GM12878 (cell line): ENCODE measurements around the gene AP2S1. TPM values are rescaled to one million over a fixed set of nuclear protein-coding genes. Genes with fewer than 3 reads are reported as not detected.

Experiments
- ASH2L ChIP-seq: fragments of 300-600, 200-600 bp; sonication (generic); IDR thresholded peaks from 2 replicates; pipeline ENCODE4 v1.6.1; 2017; ENCODE audit warnings: low read depth, mild to moderate bottlenecking, borderline replicate concordance
- BACH1 ChIP-seq: fragments of 450-650 bp; IDR thresholded peaks from 2 replicates; pipeline ENCODE4 v1.6.1; 2017; ENCODE audit warnings: mild to moderate bottlenecking, borderline replicate concordance
- CBFB ChIP-seq: IDR thresholded peaks from 2 replicates; pipeline ENCODE4 v1.6.1; 2016; ENCODE audit warnings: antibody characterized with exemption, low read depth
- CBX5 ChIP-seq: sonication (generic); IDR thresholded peaks from 2 replicates; pipeline ENCODE4 v1.6.1; 2016; ENCODE audit warnings: low read depth, moderate library complexity, mild to moderate bottlenecking, inconsistent platforms
- CHD1 ChIP-seq: IDR thresholded peaks from 2 replicates; pipeline ENCODE4 v1.6.1; 2012; ENCODE audit warnings: low read depth, low read length, improper control_type of control experiment
- CHD2 ChIP-seq: IDR thresholded peaks from 2 replicates; pipeline ENCODE4 v1.6.1; 2011; ENCODE audit warnings: low read depth, low read length, improper control_type of control experiment, borderline replicate concordance
- EED ChIP-seq: sonication (generic); IDR thresholded peaks from 2 replicates; pipeline ENCODE4 v1.6.1; 2016; ENCODE audit warnings: antibody characterized with exemption, low read depth
- EP300 ChIP-seq, 2 experiments: fragments of 150-350 bp in 1 of 2; IDR thresholded peaks; 2 replicates each; pipeline ENCODE4 v1.6.1; 2011 to 2012; ENCODE audit warnings: low read depth in 2 of 2, low read length in 2 of 2, borderline replicate concordance in 1 of 2, improper control_type of control experiment in 1 of 2, inconsistent platforms in 1 of 2; ENCODE audit not compliant: control insufficient read depth in 1 of 2
- FOXK2 ChIP-seq: fragments of 450-650 bp; IDR thresholded peaks from 2 replicates; pipeline ENCODE4 v1.6.1; 2017; ENCODE audit warnings: mild to moderate bottlenecking, moderate library complexity
- HDGF ChIP-seq: fragments of 450-650 bp; IDR thresholded peaks from 2 replicates; pipeline ENCODE4 v1.6.1; 2016; ENCODE audit warnings: antibody characterized with exemption
- IRF3 ChIP-seq: fragments of 450-650 bp; IDR thresholded peaks from 2 replicates; pipeline ENCODE4 v1.6.1; 2014; ENCODE audit warnings: mild to moderate bottlenecking
- MAX ChIP-seq: IDR thresholded peaks from 2 replicates; pipeline ENCODE4 v1.6.1; 2012; ENCODE audit warnings: low read depth, low read length, improper control_type of control experiment
- NFIC ChIP-seq: IDR thresholded peaks from 2 replicates; pipeline ENCODE4 v1.6.1; 2012; ENCODE audit warnings: low read depth, mild to moderate bottlenecking, inconsistent platforms, low read length, moderate library complexity
- PML ChIP-seq: IDR thresholded peaks from 2 replicates; pipeline ENCODE4 v1.6.1; 2012; ENCODE audit warnings: low read length, inconsistent platforms
- POU2F2 ChIP-seq: IDR thresholded peaks from 3 replicates; pipeline ENCODE4 v1.6.1; 2011; ENCODE audit warnings: low read depth, mild to moderate bottlenecking, low read length, borderline replicate concordance
- RAD21 ChIP-seq: IDR thresholded peaks from 2 replicates; pipeline ENCODE4 v1.6.1; 2011; ENCODE audit warnings: mild to moderate bottlenecking, low read depth, low read length, moderate library complexity; ENCODE audit not compliant: insufficient read depth
- RB1 ChIP-seq: fragments of 450-650 bp; formaldehyde crosslinking; IDR thresholded peaks from 2 replicates; pipeline ENCODE4 v1.6.1; 2017; ENCODE audit warnings: mild to moderate bottlenecking, borderline replicate concordance
- SIN3A ChIP-seq: IDR thresholded peaks from 2 replicates; pipeline ENCODE4 v1.6.1; 2012; ENCODE audit warnings: low read depth, low read length, improper control_type of control experiment
- SMAD5 ChIP-seq: IDR thresholded peaks from 2 replicates; pipeline ENCODE4 v1.6.1; 2016; ENCODE audit warnings: antibody characterized with exemption, low read depth
- TCF3 ChIP-seq: IDR thresholded peaks from 2 replicates; pipeline ENCODE4 v1.6.1; 2012; ENCODE audit warnings: low read depth, mild to moderate bottlenecking, low read length, borderline replicate concordance; ENCODE audit not compliant: insufficient read depth
- polyA plus RNA-seq, 11 experiments: library from polyadenylated mRNA; depleted of rRNA in 4 of 11; unstranded in 6 of 11; stranded (reverse) in 5 of 11; fragments of >200 nt; fragmentation: Nextera tagmentation in 4 of 11; fragmentation: Illumina TruSeq in 1 of 11; extraction: Ambion mirVana in 4 of 11; extraction: Trizol in 1 of 11; gene quantifications; 1 replicate in 1 of 11; 2 replicates in 10 of 11; pipeline versions ENCODE4 v1.2.1 to v1.2.3, GENCODE V29; 2011 to 2016; ENCODE audit warnings: inconsistent platforms in 2 of 11, missing spikeins in 2 of 11, low read depth in 1 of 11
- small RNA-seq: library from RNA; depleted of rRNA; stranded (forward); fragments of <200 nt; gene quantifications from one replicate; pipeline ENCODE3, GENCODE V24; 2014
- total RNA-seq, 4 experiments: library from RNA; depleted of rRNA in 3 of 4; stranded (reverse); fragments of >200 nt in 3 of 4; fragmentation: Illumina TruSeq in 1 of 4; extraction: Trizol in 1 of 4; gene quantifications; 2 replicates each; pipeline versions ENCODE4 v1.2.1 to v1.2.3, GENCODE V29; 2013 to 2021

The AP2S1 gene
- total and polyA plus RNA-seq, 10 of the 15 experiments (the other 5 are each of a cell fraction or from before 2014, with no cell fraction given), result 10.8 to 239 (median 104) TPM

- TF ChIP-seq CBX5 (no peak), FOXK2 (no peak), NFIC (no peak), CBFB (peak; percentile 98), CHD1 (no peak), RB1 (peak; percentile 87; the same call in 1 of the 2 replicates), SIN3A (peak; percentile 94), IRF3 (no peak), POU2F2 (peak; percentile 97), ASH2L (no peak), TCF3 (peak; percentile 91; the same call in 1 of the 2 replicates), HDGF (peak; percentile 50; the same call in 1 of the 2 replicates), PML (peak; percentile 99), MAX (peak; percentile 97), CHD2 (peak; percentile 45; the same call in 1 of the 2 replicates), EED (peak; percentile 54; the same call in 1 of the 2 replicates), RAD21 (no peak), BACH1 (peak; percentile 46; the same call in 1 of the 2 replicates), EP300 (IDR thresholded peaks at IDR 0.05; ENCODE audit: borderline replicate concordance in 1 of 2, control insufficient read depth in 1 of 2, low read depth in 2 of 2, low read length in 2 of 2) (no peak), SMAD5 (peak; percentile 97)
Observed at GRCh38 chr19:46788262-46788967, 62.2 kb downstream of the AP2S1 start, which contains the start of gene SLC1A5 (continued).

Small RNA genes lying within 50 kb of the gene (small RNA-seq; reads per million reads assigned to genes)
- gene AC008622.3 (not detected), gene HNRNPMP2 (not detected)

Other genes with a start within 250 kb of the AP2S1 start
Only the 7 nearest of the 11 such genes appear.
- 0.27 and 0.62 TPM in 2 replicates for gene DACT3, start 189.7 kb downstream of the AP2S1 start, total RNA-seq (2014; rRNA removed)
- gene DACT3, start 189.7 kb downstream of the AP2S1 start, total RNA-seq (2014; rRNA removed; fragmentation: Illumina TruSeq; extraction: Trizol), result 0.23 and 0.27 TPM in 2 replicates
- 0.64 and 0.74 TPM in 2 replicates for gene DACT3, start 189.7 kb downstream of the AP2S1 start, total RNA-seq (2021)
- gene DACT3, start 189.7 kb downstream of the AP2S1 start, polyA plus RNA-seq (2011; rRNA removed), result 2.4 and 2.5 TPM in 2 replicates
- 0.35 and 0.76 TPM in 2 replicates for gene DACT3, start 189.7 kb downstream of the AP2S1 start, polyA plus RNA-seq (2014; fragmentation: Illumina TruSeq; extraction: Trizol)
- under 1 TPM; 0.11 to 0.16 TPM for gene DACT3, start 189.7 kb downstream of the AP2S1 start, polyA plus RNA-seq (2014; fragmentation: Nextera tagmentation; extraction: Ambion mirVana)
- gene DACT3, start 189.7 kb downstream of the AP2S1 start, polyA plus RNA-seq (2014; rRNA removed), result 0.46 and 0.47 TPM in 2 replicates
- gene DACT3, start 189.7 kb downstream of the AP2S1 start, polyA plus RNA-seq (2016; fragmentation: Nextera tagmentation; extraction: Ambion mirVana), result under 1 TPM in 1 of 2 experiments, not detected in 1; 0.05 TPM
- 25.1 and 35.4 TPM in 2 replicates for gene PRKD2, start 133.7 kb downstream of the AP2S1 start, total RNA-seq (2014; rRNA removed)
- gene PRKD2, start 133.7 kb downstream of the AP2S1 start, total RNA-seq (2014; rRNA removed; fragmentation: Illumina TruSeq; extraction: Trizol), result 13.3 and 14.4 TPM in 2 replicates
- 88.9 and 98.8 TPM in 2 replicates for gene PRKD2, start 133.7 kb downstream of the AP2S1 start, total RNA-seq (2021)
- gene PRKD2, start 133.7 kb downstream of the AP2S1 start, polyA plus RNA-seq (2011; rRNA removed), result 7.7 and 12.6 TPM in 2 replicates
- 16.9 and 31.3 TPM in 2 replicates for gene PRKD2, start 133.7 kb downstream of the AP2S1 start, polyA plus RNA-seq (2014; fragmentation: Illumina TruSeq; extraction: Trizol)
- gene PRKD2, start 133.7 kb downstream of the AP2S1 start, polyA plus RNA-seq (2014; fragmentation: Nextera tagmentation; extraction: Ambion mirVana), result 10 to 100 TPM in 1 of 2 experiments, 1 to 10 TPM in 1; 2.3 to 11.8 TPM
- 34.4 and 45.7 TPM in 2 replicates for gene PRKD2, start 133.7 kb downstream of the AP2S1 start, polyA plus RNA-seq (2014; rRNA removed)
- gene PRKD2, start 133.7 kb downstream of the AP2S1 start, polyA plus RNA-seq (2016; fragmentation: Nextera tagmentation; extraction: Ambion mirVana), result 10 to 100 TPM; 44.6 to 50.7 TPM
- gene FKRP, start 104.8 kb downstream of the AP2S1 start, total RNA-seq (2014; rRNA removed), result 7.9 and 10.1 TPM in 2 replicates
- 5.8 and 6.9 TPM in 2 replicates for gene FKRP, start 104.8 kb downstream of the AP2S1 start, total RNA-seq (2014; rRNA removed; fragmentation: Illumina TruSeq; extraction: Trizol)
- gene FKRP, start 104.8 kb downstream of the AP2S1 start, total RNA-seq (2021), result 13.0 and 13.3 TPM in 2 replicates
- 3.3 and 4.2 TPM in 2 replicates for gene FKRP, start 104.8 kb downstream of the AP2S1 start, polyA plus RNA-seq (2011; rRNA removed)
- 8.0 and 8.7 TPM in 2 replicates for gene FKRP, start 104.8 kb downstream of the AP2S1 start, polyA plus RNA-seq (2014; fragmentation: Illumina TruSeq; extraction: Trizol)
- gene FKRP, start 104.8 kb downstream of the AP2S1 start, polyA plus RNA-seq (2014; fragmentation: Nextera tagmentation; extraction: Ambion mirVana), result 1 to 10 TPM; 1.3 to 1.8 TPM
- gene FKRP, start 104.8 kb downstream of the AP2S1 start, polyA plus RNA-seq (2014; rRNA removed), result 14.1 and 14.2 TPM in 2 replicates
- 1 to 10 TPM; 6.7 to 8.8 TPM for gene FKRP, start 104.8 kb downstream of the AP2S1 start, polyA plus RNA-seq (2016; fragmentation: Nextera tagmentation; extraction: Ambion mirVana)
- 51.1 and 54.8 TPM in 2 replicates for gene STRN4, start 104.4 kb downstream of the AP2S1 start, total RNA-seq (2014; rRNA removed)
- 17.5 and 18.9 TPM in 2 replicates for gene STRN4, start 104.4 kb downstream of the AP2S1 start, total RNA-seq (2014; rRNA removed; fragmentation: Illumina TruSeq; extraction: Trizol)
- 55.0 and 56.1 TPM in 2 replicates for gene STRN4, start 104.4 kb downstream of the AP2S1 start, total RNA-seq (2021)
- 19.7 and 26.1 TPM in 2 replicates for gene STRN4, start 104.4 kb downstream of the AP2S1 start, polyA plus RNA-seq (2011; rRNA removed)
- 4.5 and 16.0 TPM in 2 replicates for gene STRN4, start 104.4 kb downstream of the AP2S1 start, polyA plus RNA-seq (2014; fragmentation: Illumina TruSeq; extraction: Trizol)
- gene STRN4, start 104.4 kb downstream of the AP2S1 start, polyA plus RNA-seq (2014; fragmentation: Nextera tagmentation; extraction: Ambion mirVana), result 1 to 10 TPM in 1 of 2 experiments, under 1 TPM in 1; 0.42 to 1.6 TPM
- 62.8 and 65.4 TPM in 2 replicates for gene STRN4, start 104.4 kb downstream of the AP2S1 start, polyA plus RNA-seq (2014; rRNA removed)
- gene STRN4, start 104.4 kb downstream of the AP2S1 start, polyA plus RNA-seq (2016; fragmentation: Nextera tagmentation; extraction: Ambion mirVana), result 10 to 100 TPM in 1 of 2 experiments, 1 to 10 TPM in 1; 6.6 to 27.9 TPM
- 73.7 and 76.6 TPM in 2 replicates for gene SLC1A5, start 62.3 kb downstream of the AP2S1 start, total RNA-seq (2014; rRNA removed)
- 35.8 and 36.2 TPM in 2 replicates for gene SLC1A5, start 62.3 kb downstream of the AP2S1 start, total RNA-seq (2014; rRNA removed; fragmentation: Illumina TruSeq; extraction: Trizol)
- gene SLC1A5, start 62.3 kb downstream of the AP2S1 start, total RNA-seq (2021), result 109 and 112 TPM in 2 replicates
- gene SLC1A5, start 62.3 kb downstream of the AP2S1 start, polyA plus RNA-seq (2011; rRNA removed), result 22.1 and 60.9 TPM in 2 replicates
- 29.2 and 53.2 TPM in 2 replicates for gene SLC1A5, start 62.3 kb downstream of the AP2S1 start, polyA plus RNA-seq (2014; fragmentation: Illumina TruSeq; extraction: Trizol)
- gene SLC1A5, start 62.3 kb downstream of the AP2S1 start, polyA plus RNA-seq (2014; fragmentation: Nextera tagmentation; extraction: Ambion mirVana), result 10 to 100 TPM in 1 of 2 experiments, 1 to 10 TPM in 1; 9.1 to 16.3 TPM
- gene SLC1A5, start 62.3 kb downstream of the AP2S1 start, polyA plus RNA-seq (2014; rRNA removed), result 60.9 and 68.9 TPM in 2 replicates
- gene SLC1A5, start 62.3 kb downstream of the AP2S1 start, polyA plus RNA-seq (2016; fragmentation: Nextera tagmentation; extraction: Ambion mirVana), result 100 to 1,000 TPM; 116 to 129 TPM
- 14.8 and 16.0 TPM in 2 replicates for gene ARHGAP35, start 10.2 kb upstream of the AP2S1 start, total RNA-seq (2014; rRNA removed)
- 16.2 and 17.6 TPM in 2 replicates for gene ARHGAP35, start 10.2 kb upstream of the AP2S1 start, total RNA-seq (2014; rRNA removed; fragmentation: Illumina TruSeq; extraction: Trizol)
- 28.0 and 29.9 TPM in 2 replicates for gene ARHGAP35, start 10.2 kb upstream of the AP2S1 start, total RNA-seq (2021)
- gene ARHGAP35, start 10.2 kb upstream of the AP2S1 start, polyA plus RNA-seq (2011; rRNA removed), result 8.4 and 11.8 TPM in 2 replicates
- gene ARHGAP35, start 10.2 kb upstream of the AP2S1 start, polyA plus RNA-seq (2014; fragmentation: Illumina TruSeq; extraction: Trizol), result 15.3 and 18.6 TPM in 2 replicates
- gene ARHGAP35, start 10.2 kb upstream of the AP2S1 start, polyA plus RNA-seq (2014; fragmentation: Nextera tagmentation; extraction: Ambion mirVana), result under 1 TPM; 0.85 to 0.95 TPM
- gene ARHGAP35, start 10.2 kb upstream of the AP2S1 start, polyA plus RNA-seq (2014; rRNA removed), result 11.3 and 13.6 TPM in 2 replicates
- gene ARHGAP35, start 10.2 kb upstream of the AP2S1 start, polyA plus RNA-seq (2016; fragmentation: Nextera tagmentation; extraction: Ambion mirVana), result 1 to 10 TPM; 5.7 to 6.1 TPM
- 0.17 TPM in 1 of 2 replicates, not detected in the other for gene NPAS1, start 169.0 kb upstream of the AP2S1 start, total RNA-seq (2014; rRNA removed)
- not detected in 2 replicates for gene NPAS1, start 169.0 kb upstream of the AP2S1 start, total RNA-seq (2014; rRNA removed; fragmentation: Illumina TruSeq; extraction: Trizol)
- gene NPAS1, start 169.0 kb upstream of the AP2S1 start, total RNA-seq (2021), result 0.45 and 0.72 TPM in 2 replicates
- gene NPAS1, start 169.0 kb upstream of the AP2S1 start, polyA plus RNA-seq (2011; rRNA removed), result 0.14 TPM in 1 of 2 replicates, not detected in the other
- 0.18 TPM in 1 of 2 replicates, not detected in the other for gene NPAS1, start 169.0 kb upstream of the AP2S1 start, polyA plus RNA-seq (2014; fragmentation: Illumina TruSeq; extraction: Trizol)
- not detected for gene NPAS1, start 169.0 kb upstream of the AP2S1 start, polyA plus RNA-seq (2014; fragmentation: Nextera tagmentation; extraction: Ambion mirVana)
- 0.51 and 0.88 TPM in 2 replicates for gene NPAS1, start 169.0 kb upstream of the AP2S1 start, polyA plus RNA-seq (2014; rRNA removed)
- gene NPAS1, start 169.0 kb upstream of the AP2S1 start, polyA plus RNA-seq (2016; fragmentation: Nextera tagmentation; extraction: Ambion mirVana), result under 1 TPM; 0.28 to 0.49 TPM